Activated naive CD8-positive, alpha-beta T cell treated with anti-CD3 and anti-CD28 coated beads, Interleukin-2, amount 50 U/mL, for 16 hours (primary cell): Measurements from ENCODE around the gene LSM2.
"Not testable (repeated sequence)": the region's sequence is repeated elsewhere in the genome, so short reads cannot be mapped to it uniquely, and the experiment has no call there.

Source experiments
- DNase-seq: peaks from one replicate; pipeline ENCODE4 v3.0.0-alpha.2; 2020; ENCODE audit warnings: low read depth, low spot score

Gene LSM2

DNA sequence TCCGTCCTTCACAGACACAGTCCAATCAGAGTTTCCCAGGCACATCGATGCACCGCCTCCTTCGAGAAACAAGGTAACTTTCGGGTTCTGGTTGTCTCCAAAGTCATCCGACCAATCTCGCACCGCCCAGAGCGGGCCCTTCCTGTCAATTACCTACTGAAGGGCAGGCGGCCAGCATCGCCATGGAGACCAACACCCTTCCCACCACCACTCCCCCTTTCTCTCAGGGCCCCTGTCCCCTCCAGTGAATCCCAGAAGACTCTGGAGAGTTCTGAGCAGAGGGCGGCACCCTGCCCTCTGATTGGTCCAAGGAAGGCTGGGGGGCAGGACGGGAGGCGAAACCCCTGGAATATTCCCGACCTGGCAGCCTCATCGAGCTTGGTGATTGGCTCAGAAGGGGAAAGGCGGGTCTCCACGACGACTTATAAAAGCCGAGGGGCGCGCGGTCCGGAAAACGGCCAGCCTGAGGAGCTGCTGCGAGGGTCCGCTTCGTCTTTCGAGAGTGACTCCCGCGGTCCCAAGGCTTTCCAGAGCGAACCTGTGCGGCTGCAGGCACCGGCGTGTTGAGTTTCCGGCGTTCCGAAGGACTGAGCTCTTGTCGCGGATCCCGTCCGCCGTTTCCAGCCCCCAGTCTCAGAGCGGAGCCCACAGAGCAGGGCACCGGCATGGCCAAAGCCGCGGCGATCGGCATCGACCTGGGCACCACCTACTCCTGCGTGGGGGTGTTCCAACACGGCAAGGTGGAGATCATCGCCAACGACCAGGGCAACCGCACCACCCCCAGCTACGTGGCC is 20.7 kb upstream of the LSM2 start, which contains the start of gene HSPA1B:
HSPA1B (plus strand) TSS at position 453 of the 794 bp plus-strand sequence; CDS start at position 666, 213 bp downstream.
- DNase-seq, result peak; percentile 64

DNA sequence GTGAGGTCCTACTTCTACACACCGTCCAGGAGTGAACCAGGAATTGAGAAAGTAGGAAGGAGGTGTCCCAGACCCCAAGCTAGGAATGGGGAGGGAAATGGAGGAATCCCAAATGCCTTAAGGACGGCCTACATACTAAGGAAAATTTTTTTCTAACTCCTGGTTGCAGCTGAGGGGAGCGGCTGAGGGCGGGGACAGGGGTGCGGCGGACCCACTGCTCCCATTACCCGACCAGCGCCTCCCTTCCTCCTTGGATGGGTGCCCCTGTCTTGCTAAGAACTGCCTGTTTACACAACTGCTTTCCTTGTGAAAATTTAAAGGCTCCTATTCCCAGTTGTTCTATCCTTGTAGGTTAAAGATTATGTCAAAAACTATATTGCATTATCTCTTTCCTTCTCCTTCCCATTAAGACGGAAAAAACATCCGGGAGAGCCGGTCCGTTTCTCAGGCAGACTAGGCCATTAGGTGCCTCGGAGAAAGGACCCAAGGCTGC is 20.1 kb upstream of the LSM2 start:
- no peak for DNase-seq

DNA sequence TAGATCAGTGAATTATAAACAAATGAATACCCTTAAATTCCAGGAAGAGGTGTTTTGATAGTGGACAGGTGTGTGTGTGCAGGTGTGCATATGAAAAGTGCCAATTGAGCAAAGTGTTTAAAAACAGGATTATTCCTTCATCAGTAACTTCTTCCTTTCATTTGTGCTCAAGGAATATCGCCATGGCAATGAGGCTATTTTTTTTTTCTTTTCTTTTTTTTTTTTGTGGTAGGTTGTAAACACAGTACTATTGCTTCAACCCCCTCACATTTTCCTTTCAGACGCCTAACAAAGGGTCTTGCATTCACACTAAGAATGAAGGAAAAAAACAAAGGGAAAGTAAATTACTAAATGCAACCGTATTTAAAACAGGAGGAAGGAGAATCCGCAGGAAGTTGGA is 18.8 kb upstream of the LSM2 start:
- DNase-seq, result no peak

DNA sequence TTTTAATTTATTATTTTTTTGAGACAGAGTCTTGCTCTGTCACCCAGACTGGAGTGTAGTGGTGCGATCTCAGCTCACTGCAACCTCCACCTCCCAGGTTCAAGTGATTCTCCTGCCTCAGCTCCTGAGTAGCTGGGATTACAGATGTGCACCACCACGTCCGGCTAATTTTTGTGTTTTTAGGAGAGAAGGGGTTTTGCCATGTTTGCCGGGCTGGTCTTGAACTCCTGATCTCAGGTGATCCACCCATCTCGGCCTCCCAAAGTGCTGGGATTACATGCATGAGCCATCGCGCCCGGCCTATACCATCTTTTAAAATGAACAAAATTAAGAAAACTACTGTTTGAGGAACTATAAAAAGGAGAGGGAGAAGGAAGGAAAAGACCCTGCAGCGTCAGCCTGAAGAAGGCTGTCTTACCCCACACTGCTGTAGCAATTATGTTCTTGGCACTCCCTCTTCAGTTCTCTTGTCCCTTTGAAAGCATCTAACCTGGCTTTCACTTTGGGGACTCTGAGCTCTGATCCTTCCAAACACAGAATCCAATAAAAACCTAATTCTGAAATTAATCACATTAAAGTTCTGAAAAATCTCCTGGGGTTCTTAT is 16.9 kb upstream of the LSM2 start:
- not testable (repeated sequence) for DNase-seq

DNA sequence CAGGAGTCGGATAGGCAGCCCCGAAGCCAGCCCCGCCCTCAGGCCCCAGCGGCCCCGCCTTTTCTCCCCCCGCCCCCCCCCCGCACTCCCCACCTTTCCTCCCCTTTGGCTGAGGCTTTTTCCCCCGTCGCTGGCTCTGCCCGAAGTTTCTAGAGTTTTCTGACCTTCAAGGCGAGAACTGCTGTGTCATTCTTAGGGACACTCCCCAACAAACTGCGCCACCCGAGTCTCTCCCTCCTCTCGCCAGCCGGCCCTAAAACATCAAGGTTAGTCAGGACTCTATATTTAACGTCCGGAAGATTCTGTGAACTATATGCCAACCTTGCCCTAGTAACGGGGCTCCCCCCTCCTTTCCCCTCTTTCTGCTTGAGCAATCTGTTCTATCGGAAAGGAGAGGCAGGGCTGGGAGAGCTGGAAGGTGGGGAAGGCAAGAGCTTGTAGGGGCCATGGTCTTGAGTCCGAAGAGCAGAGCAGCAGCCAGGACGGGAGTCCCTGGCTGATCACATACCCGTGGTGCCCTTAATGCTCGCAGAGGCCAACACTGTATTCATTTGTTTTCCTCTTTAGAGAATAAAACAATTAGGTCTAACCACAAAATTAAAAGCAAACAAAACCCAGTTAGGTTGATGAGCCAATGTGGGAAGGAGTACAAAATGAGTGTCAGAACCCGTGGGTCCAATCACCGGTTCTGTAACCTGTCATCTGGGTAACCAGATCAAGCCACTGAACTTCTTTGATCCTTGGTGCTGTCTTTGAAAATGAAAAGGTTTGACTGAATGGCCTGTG is 15.5 kb upstream of the LSM2 start:
- DNase-seq, result no peak

DNA sequence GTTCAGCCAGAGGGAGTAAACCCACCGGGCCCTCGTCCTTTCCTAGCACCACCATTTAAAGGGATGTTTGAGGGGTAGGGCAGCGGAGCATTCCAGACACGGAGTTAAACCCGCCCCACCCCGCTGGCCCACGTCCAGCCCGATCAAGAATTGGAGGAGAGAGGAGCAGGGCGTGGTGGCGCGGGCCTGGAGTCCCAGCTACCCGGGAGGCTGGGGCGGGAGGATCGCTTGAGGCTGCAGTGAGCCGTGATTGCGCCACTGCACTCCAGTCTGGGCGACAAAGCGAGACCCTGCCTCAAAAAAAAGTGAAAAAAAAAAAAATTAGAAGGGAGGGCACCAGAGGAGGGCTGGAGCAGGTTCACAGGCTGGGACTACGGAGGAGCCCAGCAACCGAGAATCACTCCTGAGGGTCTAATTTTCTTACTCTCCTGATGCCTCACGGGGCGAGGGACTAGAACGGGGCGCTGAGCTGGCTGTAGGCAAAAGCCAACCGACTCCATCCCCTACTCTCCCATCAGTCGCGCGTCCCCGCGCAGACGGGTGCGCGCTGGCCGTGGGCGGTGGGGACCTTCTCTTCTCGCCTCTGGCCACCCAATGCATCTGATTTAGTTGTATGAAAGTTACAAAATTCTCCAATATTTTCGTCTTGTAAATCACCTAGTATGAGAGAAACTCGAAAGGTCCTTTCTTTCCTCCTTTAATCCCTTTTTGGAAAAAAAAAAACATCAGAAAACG is 14.7 kb upstream of the LSM2 start:
- peak; percentile 39 for DNase-seq

DNA sequence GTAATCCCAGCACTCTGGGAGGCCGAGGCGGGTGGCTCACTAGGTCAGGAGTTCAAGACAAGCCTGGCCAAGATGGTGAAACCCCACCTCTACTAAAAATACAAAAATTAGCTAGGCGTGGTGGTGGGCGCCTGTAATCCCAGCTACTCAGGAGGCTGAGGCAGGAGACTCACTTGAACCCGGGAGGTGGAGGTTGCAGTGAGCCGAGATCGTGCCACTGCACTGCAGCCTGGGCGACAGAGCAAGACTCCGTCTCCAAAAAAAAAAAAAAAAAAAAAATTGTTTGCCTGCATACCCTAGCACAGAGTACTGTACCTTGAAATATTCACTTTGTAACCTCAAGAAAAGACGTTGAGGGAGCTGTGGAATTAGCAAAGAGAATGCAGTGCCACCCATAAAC is 13.6 kb upstream of the LSM2 start:
- DNase-seq, result not testable (repeated sequence)

DNA sequence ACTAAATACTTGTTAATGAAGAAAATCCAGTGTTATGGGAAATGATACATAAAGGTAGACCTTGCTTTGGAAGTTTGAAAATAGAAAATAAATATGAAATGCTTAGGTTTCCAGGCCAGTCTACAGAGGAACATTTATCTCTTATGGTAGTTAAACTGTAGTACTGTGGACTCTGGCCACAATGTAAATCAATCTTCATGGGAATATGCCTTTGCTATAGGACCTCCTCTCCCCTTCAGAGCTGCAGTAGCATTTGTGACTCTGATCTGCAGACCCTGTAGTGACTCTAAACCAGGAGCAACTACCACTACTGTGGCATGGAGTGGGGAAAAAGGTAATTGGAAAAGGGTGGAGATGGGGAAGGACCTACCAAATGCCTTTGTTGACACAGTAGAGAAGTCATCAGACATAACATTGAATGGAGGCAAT is 13.1 kb upstream of the LSM2 start:
- no peak for DNase-seq

DNA sequence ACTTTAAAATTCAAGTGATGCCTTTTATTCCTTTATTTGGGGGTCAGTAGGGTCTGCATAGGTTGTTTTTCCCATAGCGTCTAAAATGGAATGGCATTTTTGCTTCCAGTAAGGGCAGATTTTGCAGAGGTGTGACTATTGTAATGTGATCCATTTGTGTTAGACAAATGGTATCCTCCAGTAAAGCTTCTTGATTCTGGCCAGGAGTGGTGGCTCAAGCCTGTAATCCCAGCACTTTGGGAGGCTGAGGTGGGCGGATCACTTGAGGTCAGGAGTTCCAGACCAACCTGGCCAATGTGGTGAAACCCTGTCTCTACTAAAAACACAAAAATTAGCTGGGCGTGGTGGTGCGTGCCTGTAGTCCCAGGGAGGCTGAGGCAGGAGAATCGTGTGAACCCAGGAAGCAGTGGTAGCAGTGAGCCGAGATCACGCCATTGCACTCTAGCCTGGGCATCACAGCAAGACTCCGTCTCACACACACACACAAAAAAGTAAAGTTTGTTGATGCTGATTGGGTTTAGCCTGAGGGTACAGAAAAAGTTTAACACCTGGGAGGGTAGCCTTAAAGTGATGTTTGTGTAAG is 11.3 kb upstream of the LSM2 start:
- DNase-seq, result not testable (repeated sequence)

DNA sequence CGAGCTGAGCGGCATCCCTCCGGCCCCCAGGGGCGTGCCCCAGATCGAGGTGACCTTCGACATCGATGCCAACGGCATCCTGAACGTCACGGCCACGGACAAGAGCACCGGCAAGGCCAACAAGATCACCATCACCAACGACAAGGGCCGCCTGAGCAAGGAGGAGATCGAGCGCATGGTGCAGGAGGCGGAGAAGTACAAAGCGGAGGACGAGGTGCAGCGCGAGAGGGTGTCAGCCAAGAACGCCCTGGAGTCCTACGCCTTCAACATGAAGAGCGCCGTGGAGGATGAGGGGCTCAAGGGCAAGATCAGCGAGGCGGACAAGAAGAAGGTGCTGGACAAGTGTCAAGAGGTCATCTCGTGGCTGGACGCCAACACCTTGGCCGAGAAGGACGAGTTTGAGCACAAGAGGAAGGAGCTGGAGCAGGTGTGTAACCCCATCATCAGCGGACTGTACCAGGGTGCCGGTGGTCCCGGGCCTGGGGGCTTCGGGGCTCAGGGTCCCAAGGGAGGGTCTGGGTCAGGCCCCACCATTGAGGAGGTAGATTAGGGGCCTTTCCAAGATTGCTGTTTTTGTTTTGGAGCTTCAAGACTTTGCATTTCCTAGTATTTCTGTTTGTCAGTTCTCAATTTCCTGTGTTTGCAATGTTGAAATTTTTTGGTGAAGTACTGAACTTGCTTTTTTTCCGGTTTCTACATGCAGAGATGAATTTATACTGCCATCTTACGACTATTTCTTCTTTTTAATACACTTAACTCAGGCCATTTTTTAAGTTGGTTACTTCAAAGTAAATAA is 10.6 kb upstream of the LSM2 start:
- not testable (repeated sequence) for DNase-seq

DNA sequence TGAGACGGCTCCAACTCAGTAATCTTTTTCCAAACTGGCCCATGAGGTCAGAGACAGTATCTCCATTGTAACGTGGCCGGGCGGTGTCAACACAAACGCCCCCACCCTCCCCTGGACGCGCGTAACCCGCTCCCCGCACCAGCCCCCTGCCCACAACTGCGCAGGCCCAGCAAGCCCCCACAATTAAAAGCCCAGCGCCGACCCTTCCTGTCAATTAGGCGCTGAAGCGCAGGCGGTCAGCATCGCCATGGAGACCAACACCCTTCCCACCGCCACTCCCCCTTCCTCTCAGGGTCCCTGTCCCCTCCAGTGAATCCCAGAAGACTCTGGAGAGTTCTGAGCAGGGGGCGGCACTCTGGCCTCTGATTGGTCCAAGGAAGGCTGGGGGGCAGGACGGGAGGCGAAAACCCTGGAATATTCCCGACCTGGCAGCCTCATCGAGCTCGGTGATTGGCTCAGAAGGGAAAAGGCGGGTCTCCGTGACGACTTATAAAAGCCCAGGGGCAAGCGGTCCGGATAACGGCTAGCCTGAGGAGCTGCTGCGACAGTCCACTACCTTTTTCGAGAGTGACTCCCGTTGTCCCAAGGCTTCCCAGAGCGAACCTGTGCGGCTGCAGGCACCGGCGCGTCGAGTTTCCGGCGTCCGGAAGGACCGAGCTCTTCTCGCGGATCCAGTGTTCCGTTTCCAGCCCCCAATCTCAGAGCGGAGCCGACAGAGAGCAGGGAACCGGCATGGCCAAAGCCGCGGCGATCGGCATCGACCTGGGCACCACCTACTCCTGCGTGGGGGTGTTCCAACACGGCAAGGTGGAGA is 8.5 kb upstream of the LSM2 start, which contains the start of the genes HSPA1A and HSPA1L:
HSPA1A (plus strand) TSS at position 519 of the 814 bp plus-strand sequence; CDS start at position 733, 214 bp downstream.
HSPA1L (minus strand) TSS at position 259 of the 814 bp plus-strand sequence. CDS start 3,311 bp downstream, outside the sequence.
- no peak for DNase-seq

DNA sequence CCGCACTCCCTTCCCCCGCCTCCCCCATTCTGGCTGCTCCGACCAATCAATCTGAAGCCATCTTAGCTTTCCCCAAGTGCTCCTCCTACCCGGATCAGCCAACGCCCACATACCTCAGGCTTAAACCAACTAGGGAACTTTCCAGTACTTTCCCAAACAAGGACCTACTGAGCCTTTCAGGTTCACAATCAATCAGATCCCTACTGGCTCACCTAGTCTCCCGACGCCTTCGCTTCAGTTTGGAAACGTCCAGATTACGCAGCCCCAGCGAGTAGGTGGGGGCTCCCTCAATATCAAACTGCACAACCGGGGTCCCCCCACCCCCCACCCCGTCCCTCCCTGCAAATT is 7.9 kb upstream of the LSM2 start:
- no peak for DNase-seq

DNA sequence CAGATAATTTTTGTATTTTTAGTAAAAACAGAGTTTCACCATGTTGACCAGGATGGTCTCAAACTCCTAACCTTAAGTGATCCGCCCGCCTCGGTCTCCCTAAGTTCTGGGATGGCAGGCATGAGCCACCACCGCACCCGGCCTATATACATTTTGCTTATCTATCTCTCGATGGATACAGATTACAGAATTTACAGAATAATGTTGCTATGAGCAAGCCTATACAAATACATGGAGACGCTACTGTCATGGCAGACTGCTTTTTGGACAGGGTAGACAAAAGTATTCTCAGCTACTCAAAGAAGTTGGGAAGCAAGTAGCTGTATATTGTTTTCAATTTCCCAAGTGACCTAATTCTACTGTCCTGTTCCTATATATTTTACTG is 6.7 kb upstream of the LSM2 start:
- no peak for DNase-seq

DNA sequence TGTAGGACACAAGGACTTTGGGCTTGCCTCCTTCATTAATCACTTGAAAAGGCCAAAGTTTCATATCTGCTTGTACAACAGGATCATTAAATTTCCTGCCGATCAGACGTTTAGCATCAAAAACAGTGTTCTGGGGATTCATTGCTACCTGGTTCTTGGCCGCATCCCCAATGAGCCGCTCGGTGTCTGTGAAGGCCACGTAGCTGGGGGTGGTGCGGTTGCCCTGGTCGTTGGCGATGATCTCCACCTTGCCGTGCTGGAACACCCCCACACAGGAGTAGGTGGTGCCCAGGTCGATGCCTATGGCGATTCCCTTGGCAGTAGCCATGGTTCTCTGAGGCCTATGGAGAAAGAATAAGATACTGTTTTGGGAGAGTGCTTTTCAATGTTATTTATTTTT is 4.9 kb upstream of the LSM2 start:
- DNase-seq, result no peak

DNA sequence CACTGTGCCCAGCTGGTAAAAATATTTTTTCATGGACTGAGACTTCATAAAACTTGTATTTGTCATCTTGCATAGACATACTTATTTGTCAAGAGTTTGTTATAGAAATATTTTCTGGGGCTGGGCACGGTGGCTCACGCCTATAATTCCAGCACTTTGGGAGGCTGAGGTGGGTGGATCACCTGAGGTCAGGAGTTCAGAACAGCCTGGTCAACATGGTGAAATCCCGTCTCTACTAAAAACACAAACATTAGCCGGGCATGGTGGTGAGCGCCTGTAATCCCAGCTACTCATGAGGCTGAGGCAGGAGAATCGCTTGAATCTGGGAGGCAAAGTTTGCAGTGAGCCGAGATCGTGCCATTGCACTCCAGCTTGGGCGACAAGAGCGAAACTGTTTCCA is 1.8 kb upstream of the LSM2 start:
- DNase-seq, result not testable (repeated sequence)

DNA sequence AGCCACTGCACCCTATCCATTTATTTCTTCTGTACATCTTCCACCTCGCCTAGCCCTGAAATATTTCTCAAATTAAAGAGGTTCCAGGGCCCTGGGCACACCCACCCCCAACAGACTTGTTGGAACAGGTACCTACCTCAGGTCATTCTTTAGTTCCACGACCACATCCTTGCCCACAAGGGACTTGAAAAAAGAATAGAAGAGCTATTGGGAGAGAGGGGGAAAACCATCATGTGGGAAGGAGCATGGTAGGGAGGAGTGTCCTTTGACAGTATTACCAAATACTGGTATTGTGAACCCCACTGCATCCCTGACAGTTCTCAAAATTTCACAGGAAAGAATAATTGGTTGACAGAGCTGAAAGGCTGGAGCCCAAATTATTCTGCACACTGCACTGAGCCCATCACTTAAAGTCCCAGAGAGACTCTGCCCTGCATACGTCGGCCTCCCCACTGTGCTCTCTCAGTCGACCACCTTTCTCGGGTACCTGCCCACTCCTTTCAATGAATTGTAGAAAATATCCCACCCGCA is 762 bp downstream of the LSM2 start:
- DNase-seq, result no peak

DNA sequence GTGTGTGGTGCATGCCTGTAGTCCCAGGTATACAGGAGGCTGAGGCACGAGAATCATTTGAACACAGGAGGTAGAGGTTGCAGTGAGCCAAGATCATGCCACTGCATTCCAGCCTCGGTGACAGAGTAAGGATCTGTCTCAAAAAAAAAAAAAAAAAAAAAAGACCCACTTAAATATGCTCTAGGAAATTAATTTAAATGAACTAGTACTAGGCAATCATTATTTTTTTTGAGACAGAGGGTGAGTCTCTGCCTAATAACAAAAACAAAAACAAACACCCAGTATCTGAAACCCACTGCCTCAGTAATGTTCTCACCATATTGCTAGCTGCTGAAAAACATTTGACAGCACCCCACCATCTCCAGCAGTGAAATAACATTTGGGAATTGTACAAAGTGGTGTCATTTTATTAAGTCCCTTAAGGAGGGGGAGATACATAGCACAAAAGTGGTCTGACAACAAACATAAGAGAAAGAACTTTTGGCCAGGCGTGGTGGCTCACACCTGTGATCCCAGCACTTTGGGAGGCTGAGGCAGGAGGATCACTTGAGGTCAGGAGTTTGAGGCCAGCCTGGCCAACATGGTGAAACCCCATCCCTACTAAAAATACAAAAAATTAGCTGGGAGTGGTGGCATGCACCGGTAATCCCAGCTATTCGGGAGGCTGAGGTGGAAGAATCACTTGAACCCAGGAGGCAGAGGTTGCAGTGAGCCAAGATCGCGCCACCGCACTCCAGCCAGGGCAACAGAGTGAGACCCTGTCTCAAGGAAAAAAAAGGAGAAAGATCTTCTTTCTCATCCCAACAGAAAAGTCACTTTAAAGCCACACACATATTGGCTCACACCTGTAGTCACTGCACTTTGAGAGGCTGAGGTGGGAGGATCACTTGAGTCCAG is 5.5 kb downstream of the LSM2 start:
- DNase-seq, result not testable (repeated sequence)

DNA sequence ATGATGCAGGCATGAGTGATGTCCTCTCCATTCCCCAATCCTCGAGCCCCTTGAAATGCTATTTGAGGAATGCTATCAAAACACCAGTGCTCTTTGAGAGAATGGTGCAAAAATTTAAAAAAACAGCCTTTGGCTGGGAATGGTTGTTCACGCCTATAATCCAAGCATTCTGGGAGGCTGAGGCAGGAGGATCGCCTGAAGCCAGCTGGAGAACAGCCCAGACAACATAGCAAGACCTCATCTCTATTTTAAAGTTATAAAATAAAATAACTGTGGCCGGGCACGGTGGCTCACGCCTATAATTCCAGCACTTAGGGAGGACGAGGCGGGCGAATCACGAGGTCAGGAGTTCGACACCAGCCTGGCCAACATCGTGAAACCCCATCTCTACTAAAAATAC is 7.0 kb downstream of the LSM2 start:
- no peak for DNase-seq
